Calu3 (cell line): ENCODE data around the gene SLC2A10. TPM values are rescaled to one million over a fixed set of nuclear protein-coding genes. Genes with fewer than 3 reads are reported as not detected.

ENCODE experiments used
- BruUV-seq: library from RNA; stranded (reverse); fragments of 400-500 nt; replicated peaks from 2 replicates; lab custom pipeline; 2021; lab: Mats Ljungman, UMichigan
- CTCF ChIA-PET: fragments of 300-600 bp; sonication (Branson Sonifier 250); formaldehyde crosslinking; loops from one replicate; lab custom pipeline; 2022; ENCODE audit warnings: antibody characterized with exemption; lab: Charles Lee
- DNase-seq: peaks from one replicate; pipeline ENCODE4 v3.0.0; 2022
- H3K27ac Mint-ChIP-seq: one replicate; pipeline ENCODE4 v1.8.0; 2022; ENCODE audit warnings: mixed read lengths; ENCODE audit not compliant: unreplicated experiment
- H3K27me3 Mint-ChIP-seq: one replicate; pipeline ENCODE4 v1.8.0; 2022; ENCODE audit warnings: mixed read lengths; ENCODE audit not compliant: unreplicated experiment
- H3K36me3 Mint-ChIP-seq: one replicate; pipeline ENCODE4 v1.8.0; 2022; ENCODE audit warnings: mild to moderate bottlenecking, moderate library complexity, mixed read lengths; ENCODE audit not compliant: insufficient read depth, unreplicated experiment
- H3K4me1 Mint-ChIP-seq: one replicate; pipeline ENCODE4 v1.8.0; 2022; ENCODE audit warnings: mild to moderate bottlenecking, low read depth, mixed read lengths; ENCODE audit not compliant: unreplicated experiment
- H3K4me3 Mint-ChIP-seq: one replicate; pipeline ENCODE4 v1.8.0; 2022; ENCODE audit warnings: mild to moderate bottlenecking, low read depth, moderate library complexity, mixed read lengths; ENCODE audit not compliant: unreplicated experiment
- H3K9me3 Mint-ChIP-seq: one replicate; pipeline ENCODE4 v1.8.0; 2022; ENCODE audit warnings: low read depth, mixed read lengths; ENCODE audit not compliant: unreplicated experiment
- intact Hi-C: fragments of 100-400 bp; cut with micrococcal nuclease; formaldehyde crosslinking; loops from one replicate; pipeline ENCODE4 v1.10.0; 2022; ENCODE audit not compliant: unreplicated experiment
- total RNA-seq: library from RNA; stranded (reverse); gene quantifications from 2 replicates; pipeline ENCODE4 v1.2.3, GENCODE V29; 2022
- TF ChIP-seq, protein P1 (sequence below): fragments of 200-600 bp; IDR thresholded peaks from one replicate; pipeline ENCODE4 v1.8.0; 2022; ENCODE audit warnings: antibody characterized with exemption; ENCODE audit not compliant: unreplicated experiment

SLC2A10 gene
- total RNA-seq, 1 experiment from 2014 or later = 24.9 TPM

DNA sequence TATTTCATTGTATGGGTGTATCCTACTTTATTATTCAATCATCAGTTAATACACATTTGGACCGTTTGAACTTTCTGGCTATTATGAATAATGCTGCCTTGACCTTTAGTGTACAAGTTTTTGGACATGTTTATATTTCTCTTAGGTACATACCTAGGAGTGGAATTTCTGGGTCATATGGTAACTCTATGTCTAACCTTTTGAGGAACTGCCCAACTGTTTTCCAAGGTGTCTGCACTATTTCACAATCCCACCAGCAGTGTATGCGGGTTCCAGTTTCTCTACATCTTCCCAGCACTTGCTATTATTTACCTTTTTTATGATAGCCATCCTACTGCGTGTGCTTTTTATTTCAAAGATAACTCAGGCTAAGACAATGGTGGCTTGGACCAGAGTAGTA is 43.8 kb upstream of the SLC2A10 start:
- no peak overlapping the region for H3K4me3 Mint-ChIP-seq
- peaks cover 20% of the 10 kb centered on the region for H3K27me3 Mint-ChIP-seq
- intact Hi-C loops = no loop called here
- DNase-seq = no peak
- no peaks in the 10 kb centered on the region for H3K36me3 Mint-ChIP-seq
- H3K27ac Mint-ChIP-seq = no peak overlapping the region
- peaks cover 4% of the 10 kb centered on the region for H3K4me1 Mint-ChIP-seq
- peaks cover 2% of the 10 kb centered on the region for H3K9me3 Mint-ChIP-seq
- TF ChIP-seq, protein P1, sequence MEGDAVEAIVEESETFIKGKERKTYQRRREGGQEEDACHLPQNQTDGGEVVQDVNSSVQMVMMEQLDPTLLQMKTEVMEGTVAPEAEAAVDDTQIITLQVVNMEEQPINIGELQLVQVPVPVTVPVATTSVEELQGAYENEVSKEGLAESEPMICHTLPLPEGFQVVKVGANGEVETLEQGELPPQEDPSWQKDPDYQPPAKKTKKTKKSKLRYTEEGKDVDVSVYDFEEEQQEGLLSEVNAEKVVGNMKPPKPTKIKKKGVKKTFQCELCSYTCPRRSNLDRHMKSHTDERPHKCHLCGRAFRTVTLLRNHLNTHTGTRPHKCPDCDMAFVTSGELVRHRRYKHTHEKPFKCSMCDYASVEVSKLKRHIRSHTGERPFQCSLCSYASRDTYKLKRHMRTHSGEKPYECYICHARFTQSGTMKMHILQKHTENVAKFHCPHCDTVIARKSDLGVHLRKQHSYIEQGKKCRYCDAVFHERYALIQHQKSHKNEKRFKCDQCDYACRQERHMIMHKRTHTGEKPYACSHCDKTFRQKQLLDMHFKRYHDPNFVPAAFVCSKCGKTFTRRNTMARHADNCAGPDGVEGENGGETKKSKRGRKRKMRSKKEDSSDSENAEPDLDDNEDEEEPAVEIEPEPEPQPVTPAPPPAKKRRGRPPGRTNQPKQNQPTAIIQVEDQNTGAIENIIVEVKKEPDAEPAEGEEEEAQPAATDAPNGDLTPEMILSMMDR = no peak
- no TSS peak for BruUV-seq
- CTCF ChIA-PET = interaction anchor here (1.4 kb wide), 1 partner anchor 34 kb away, joined by 3 read pairs; no protein-coding TSS in a partner anchor

DNA sequence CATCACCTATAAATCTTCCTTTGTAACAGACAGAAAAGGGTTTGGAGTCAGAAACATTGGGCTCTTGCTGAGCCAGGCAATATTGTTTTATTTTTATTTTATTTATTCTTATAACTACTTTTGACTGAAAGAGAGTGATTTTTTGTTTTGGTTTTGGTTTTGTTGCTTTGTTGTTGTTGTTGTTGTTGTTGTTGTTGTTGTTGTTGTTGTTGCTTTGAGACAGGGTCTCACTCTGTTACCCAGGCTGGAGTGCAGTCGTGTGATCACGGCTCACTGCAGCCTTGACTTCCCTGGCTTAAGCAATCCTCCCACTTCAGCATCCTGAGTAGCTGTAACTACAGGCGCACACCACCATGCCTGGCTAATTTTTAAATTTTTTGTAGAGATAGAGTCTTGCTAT is 43.1 kb upstream of the SLC2A10 start:
- Mint-ChIP-seq H3K4me3 (no peak overlapping the region), H3K36me3 (no peaks in the 10 kb centered on the region), H3K27ac (no peak overlapping the region), H3K27me3 (peaks cover 13% of the 10 kb centered on the region), H3K4me1 (peaks cover 11% of the 10 kb centered on the region), H3K9me3 (no peaks in the 10 kb centered on the region)
- CTCF ChIA-PET = interaction anchor here (1.4 kb wide), 1 partner anchor 34 kb away, joined by 3 read pairs; no protein-coding TSS in a partner anchor
- no peak for DNase-seq
- intact Hi-C loops = no loop called here
- TF ChIP-seq, protein P1 = no peak
- BruUV-seq = no TSS peak

DNA sequence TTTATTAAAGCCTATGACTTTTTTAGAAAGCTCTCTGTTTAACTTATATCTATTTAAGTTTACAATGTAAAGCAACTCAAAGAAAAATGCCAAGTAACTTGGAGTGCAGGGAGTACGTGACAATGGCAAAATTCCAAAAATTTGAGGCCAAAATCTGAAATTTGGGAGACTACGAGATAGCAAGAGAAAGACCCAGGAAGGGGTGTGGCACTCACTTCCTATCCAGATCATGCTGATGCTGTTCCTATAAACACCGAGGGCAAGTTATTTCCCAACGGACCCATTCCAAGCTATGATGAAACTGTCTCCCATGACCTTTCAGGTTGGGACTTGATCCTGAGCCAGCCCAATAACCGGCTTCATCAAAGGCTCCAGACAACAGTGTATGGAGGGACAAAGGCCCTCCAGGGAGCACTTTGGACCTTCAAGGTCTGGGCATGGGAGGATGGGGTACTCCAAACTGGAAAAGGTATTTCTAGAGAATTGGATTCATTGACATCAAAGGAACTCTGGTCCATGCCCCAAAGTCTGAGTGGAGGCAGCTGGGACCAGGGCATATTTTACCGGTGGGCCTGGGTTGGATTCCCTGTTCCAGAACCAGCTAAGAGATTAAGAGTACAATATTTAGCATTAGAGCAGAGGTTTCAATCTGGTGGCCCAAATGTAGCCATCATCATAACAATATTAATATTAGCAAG is 42.5 kb upstream of the SLC2A10 start:
- Mint-ChIP-seq H3K27ac (no peak overlapping the region), H3K36me3 (no peaks in the 10 kb centered on the region), H3K9me3 (no peaks in the 10 kb centered on the region), H3K27me3 (peaks cover 6% of the 10 kb centered on the region), H3K4me3 (no peak overlapping the region), H3K4me1 (peaks cover 17% of the 10 kb centered on the region)
- CTCF ChIA-PET = interaction anchor here (1.4 kb wide), 1 partner anchor 35 kb away, joined by 3 read pairs; no protein-coding TSS in a partner anchor
- TF ChIP-seq, protein P1 = no peak
- no peak for DNase-seq
- BruUV-seq = no TSS peak
- intact Hi-C loops = no loop called here

DNA sequence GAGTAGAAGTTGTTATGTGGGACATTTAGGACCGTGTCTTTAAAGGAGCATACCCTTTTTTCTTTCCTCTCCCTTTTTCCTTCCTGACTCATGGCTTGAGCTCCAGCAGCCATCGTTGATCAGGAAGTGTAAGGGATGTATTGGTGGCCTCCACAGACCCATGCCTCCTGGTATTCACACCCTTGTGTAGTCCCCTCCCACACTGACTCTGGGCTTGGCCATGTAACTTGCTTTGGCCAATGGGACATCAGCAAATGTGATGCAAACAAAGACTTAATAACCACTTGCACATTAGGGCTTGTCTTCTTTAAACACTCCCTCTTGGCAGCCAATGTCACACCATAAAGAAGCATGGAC is 39.2 kb upstream of the SLC2A10 start:
- H3K36me3 Mint-ChIP-seq = no peaks in the 10 kb centered on the region
- intact Hi-C loops = no loop called here
- CTCF ChIA-PET = interaction anchor here (0.6 kb wide), 1 partner anchor 66 kb away, joined by 3 read pairs; no protein-coding TSS in a partner anchor
- no peak overlapping the region for H3K4me3 Mint-ChIP-seq
- H3K4me1 Mint-ChIP-seq = peaks cover 17% of the 10 kb centered on the region
- TF ChIP-seq, protein P1 = no peak
- no peak overlapping the region for H3K27ac Mint-ChIP-seq
- H3K9me3 Mint-ChIP-seq = no peaks in the 10 kb centered on the region
- peaks cover 17% of the 10 kb centered on the region for H3K27me3 Mint-ChIP-seq
- BruUV-seq = no TSS peak
- DNase-seq = no peak
